ENCODE data around the gene ELOA.

ELOA gene

GRCh38 chr1:23798662-23799142 is 55.4 kb downstream of the ELOA start:
- Histone ChIP-seq H3K9ac (ENCODE audit: low read length) (no peak overlapping the region), H3F3A (ENCODE audit: insufficient read depth) (no peaks in the 10 kb centered on the region; the same call in 1 of the 2 replicates), H3K79me2 (ENCODE audit: insufficient read depth, low read length) (no peaks in the 10 kb centered on the region), H2AFZ (ENCODE audit: low read depth, low read length, severe bottlenecking) (no peak overlapping the region), H3K27me3 (ENCODE audit: low read length) (no peaks in the 10 kb centered on the region), H3K9me2 (replicated peaks; ENCODE audit: insufficient read depth, low read length) (no peaks in the 10 kb centered on the region), H4K20me1 (ENCODE audit: low read depth, low read length) (no peaks in the 10 kb centered on the region), H3K9me3 (ENCODE audit: insufficient read depth, low read length) (no peaks in the 10 kb centered on the region), H3K4me3 (ENCODE audit: insufficient read depth, low read length, poor library complexity, severe bottlenecking) (no peak overlapping the region), H3K27ac (ENCODE audit: low read depth, low read length) (no peak overlapping the region), H3K36me3 (ENCODE audit: low read length) (no peaks in the 10 kb centered on the region), H3K4me2 (ENCODE audit: low read depth, low read length, poor library complexity, severe bottlenecking) (no peak overlapping the region)
- TF ChIP-seq CTCF (IDR thresholded peaks at IDR 0.05; ENCODE audit: insufficient read depth, low read length, poor library complexity, severe bottlenecking) (no peak), EZH2phosphoT487 (conservative IDR thresholded peaks at IDR 0.05; ENCODE audit: low read length) (no peak)

GRCh38 chr1:23799255-23799569 is 55.9 kb downstream of the ELOA start:
- peak overlapping the region; percentile 86 for H3K9ac ChIP-seq (ENCODE audit: low read length)
- H3K27me3 ChIP-seq (ENCODE audit: low read length) = no peaks in the 10 kb centered on the region

GRCh38 chr1:23799570-23800399 is 56.5 kb downstream of the ELOA start:
- Histone ChIP-seq H3K9ac (ENCODE audit: low read length) (peak overlapping the region; percentile 86), H3F3A (ENCODE audit: insufficient read depth) (no peaks in the 10 kb centered on the region; the same call in 1 of the 2 replicates), H3K36me3 (ENCODE audit: low read length) (no peaks in the 10 kb centered on the region), H3K27ac (ENCODE audit: low read depth, low read length) (peak overlapping the region; percentile 6; the same call in 1 of the 2 replicates), H3K4me3 (ENCODE audit: insufficient read depth, low read length, poor library complexity, severe bottlenecking) (peak overlapping the region; percentile 86), H3K4me2 (ENCODE audit: low read depth, low read length, poor library complexity, severe bottlenecking) (peak overlapping the region; percentile 69), H3K27me3 (ENCODE audit: low read length) (no peaks in the 10 kb centered on the region), H3K79me2 (ENCODE audit: insufficient read depth, low read length) (no peaks in the 10 kb centered on the region), H3K9me2 (replicated peaks; ENCODE audit: insufficient read depth, low read length) (no peaks in the 10 kb centered on the region), H2AFZ (ENCODE audit: low read depth, low read length, severe bottlenecking) (peak overlapping the region; percentile 29), H4K20me1 (ENCODE audit: low read depth, low read length) (no peaks in the 10 kb centered on the region), H3K9me3 (ENCODE audit: insufficient read depth, low read length) (no peaks in the 10 kb centered on the region)
- TF ChIP-seq CTCF (IDR thresholded peaks at IDR 0.05; ENCODE audit: insufficient read depth, low read length, poor library complexity, severe bottlenecking) = no peak

More at GRCh38 chr1:23799255-23799569, 55.9 kb downstream of the ELOA start:
- TF ChIP-seq EZH2phosphoT487 (conservative IDR thresholded peaks at IDR 0.05; ENCODE audit: low read length) (no peak), CTCF (IDR thresholded peaks at IDR 0.05; ENCODE audit: insufficient read depth, low read length, poor library complexity, severe bottlenecking) (no peak)
- Histone ChIP-seq H2AFZ (ENCODE audit: low read depth, low read length, severe bottlenecking) (no peak overlapping the region), H3K27ac (ENCODE audit: low read depth, low read length) (no peak overlapping the region), H3K79me2 (ENCODE audit: insufficient read depth, low read length) (no peaks in the 10 kb centered on the region), H3K4me2 (ENCODE audit: low read depth, low read length, poor library complexity, severe bottlenecking) (peak overlapping the region; percentile 69), H3K9me3 (ENCODE audit: insufficient read depth, low read length) (no peaks in the 10 kb centered on the region), H3K36me3 (ENCODE audit: low read length) (no peaks in the 10 kb centered on the region), H3K4me3 (ENCODE audit: insufficient read depth, low read length, poor library complexity, severe bottlenecking) (no peak overlapping the region), H4K20me1 (ENCODE audit: low read depth, low read length) (no peaks in the 10 kb centered on the region), H3F3A (ENCODE audit: insufficient read depth) (no peaks in the 10 kb centered on the region; the same call in 1 of the 2 replicates), H3K9me2 (replicated peaks; ENCODE audit: insufficient read depth, low read length) (no peaks in the 10 kb centered on the region)
